HUES6 (cell line): ENCODE results near the gene SYNPO2.
"Not testable (repeated sequence)": the region's sequence is repeated elsewhere in the genome, so short reads cannot be mapped to it uniquely, and the experiment has no call there.

Experiments used
- H3K27ac ChIP-seq: 2 replicates; pipeline ENCODE4 v1.7.0; 2013; ENCODE audit warnings: low read depth, mild to moderate bottlenecking, low read length, inconsistent platforms
- H3K27me3 ChIP-seq: 2 replicates; pipeline ENCODE4 v1.6.1; 2013; ENCODE audit warnings: low read length; ENCODE audit not compliant: control insufficient read depth, insufficient read depth
- H3K36me3 ChIP-seq: 2 replicates; pipeline ENCODE4 v1.6.1; 2013; ENCODE audit warnings: low read length; ENCODE audit not compliant: control insufficient read depth, insufficient read depth
- H3K4me1 ChIP-seq: 2 replicates; pipeline ENCODE4 v1.6.1; 2013; ENCODE audit warnings: low read length; ENCODE audit not compliant: control insufficient read depth, insufficient read depth
- H3K4me3 ChIP-seq: 2 replicates; pipeline ENCODE4 v1.5.1; 2013; ENCODE audit warnings: low read depth, low read length
- H3K9ac ChIP-seq: one replicate; pipeline ENCODE4 v1.6.1; 2013; ENCODE audit warnings: mild to moderate bottlenecking, low read length
- H3K9me3 ChIP-seq: 2 replicates; pipeline ENCODE4 v1.6.1; 2013; ENCODE audit warnings: low read depth, low read length; ENCODE audit not compliant: control insufficient read depth, insufficient read depth

The SYNPO2 gene

DNA sequence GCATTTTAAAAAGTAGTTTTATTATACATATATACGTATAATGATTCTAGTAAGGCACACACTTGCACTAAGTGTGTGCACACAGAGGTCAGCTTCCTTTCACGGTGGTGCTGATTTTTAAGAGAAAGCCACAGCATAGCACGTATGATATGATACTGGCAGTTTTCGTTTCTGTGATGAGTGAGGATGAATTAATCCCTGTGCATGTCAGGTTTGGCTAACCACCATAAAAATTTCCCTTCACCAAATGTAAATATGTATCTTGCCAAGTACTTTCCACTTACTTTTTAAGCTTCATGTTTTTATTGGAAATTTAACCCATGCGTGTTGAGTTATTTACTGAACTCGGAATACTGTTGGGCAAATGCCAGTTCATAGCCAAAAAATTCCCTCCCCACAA lies 84.6 kb downstream of the SYNPO2 start:
- no peak overlapping the region for H3K9ac ChIP-seq
- H3K4me3 ChIP-seq = no peak overlapping the region
- no peak overlapping the region for H3K27ac ChIP-seq
- H3K27me3 ChIP-seq = no peaks in the 10 kb centered on the region
- H3K36me3 ChIP-seq = no peaks in the 10 kb centered on the region
- H3K9me3 ChIP-seq = 0 out of 2 replicates have a peak, but pooled peaks cover 2% of the 10 kb centered on the region
- H3K4me1 ChIP-seq = peaks cover 9% of the 10 kb centered on the region

GRCh38 chr4:118974758-118975157 lies 86.1 kb downstream of the SYNPO2 start:
- H3K27me3 ChIP-seq = no peaks in the 10 kb centered on the region
- H3K4me3 ChIP-seq = no peak overlapping the region
- 0 out of 2 replicates have a peak, but pooled peaks cover 2% of the 10 kb centered on the region for H3K9me3 ChIP-seq
- H3K9ac ChIP-seq = no peak overlapping the region
- H3K4me1 ChIP-seq = no peaks in the 10 kb centered on the region
- no peaks in the 10 kb centered on the region for H3K36me3 ChIP-seq
- H3K27ac ChIP-seq = no peak overlapping the region

DNA sequence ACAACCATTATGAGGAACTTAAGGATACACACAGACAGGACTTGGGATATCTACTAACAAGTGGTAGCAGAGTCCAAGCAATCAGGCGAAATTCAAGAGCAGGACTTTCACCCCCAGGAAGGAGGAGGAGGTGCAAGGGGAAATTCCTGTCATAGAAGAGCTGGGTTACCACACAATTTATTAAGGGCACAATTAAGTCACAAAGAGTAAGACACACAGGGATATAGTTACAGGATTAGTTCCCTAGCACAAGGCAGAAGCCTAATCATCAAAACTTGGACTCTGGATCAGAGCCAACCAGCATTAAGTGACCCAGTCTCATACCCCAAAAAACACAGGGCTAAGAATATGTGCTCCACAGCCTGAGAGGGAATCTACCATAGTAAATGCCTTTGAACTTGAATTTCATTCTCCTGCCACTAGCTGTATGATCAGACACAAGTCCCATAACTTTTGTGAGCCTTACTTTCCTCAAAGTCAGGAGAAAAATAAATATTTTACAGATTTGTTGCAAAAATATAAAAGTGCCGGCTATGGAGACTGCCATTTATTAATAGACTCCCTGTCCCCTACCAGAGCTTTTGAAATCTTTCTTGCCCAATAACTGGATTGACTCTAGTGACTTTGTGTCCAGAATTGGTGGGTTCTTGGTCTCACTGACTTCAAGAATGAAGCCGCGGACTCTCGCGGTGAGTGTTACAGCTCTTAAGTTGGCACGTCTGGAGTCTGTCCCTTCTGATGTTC lies 87.0 kb downstream of the SYNPO2 start:
- no peak overlapping the region for H3K4me3 ChIP-seq
- no peak overlapping the region for H3K9ac ChIP-seq
- 0 out of 2 replicates have a peak, but pooled peaks cover 2% of the 10 kb centered on the region for H3K9me3 ChIP-seq
- no peaks in the 10 kb centered on the region for H3K4me1 ChIP-seq
- no peaks in the 10 kb centered on the region for H3K27me3 ChIP-seq
- no peaks in the 10 kb centered on the region for H3K36me3 ChIP-seq
- no peak overlapping the region for H3K27ac ChIP-seq

GRCh38 chr4:118976193-118976560 lies 87.5 kb downstream of the SYNPO2 start:
- H3K27me3 ChIP-seq, H3K9ac ChIP-seq, H3K27ac ChIP-seq, H3K4me1 ChIP-seq, H3K36me3 ChIP-seq, H3K9me3 ChIP-seq, H3K4me3 ChIP-seq: not testable (repeated sequence)

GRCh38 chr4:118977100-118977499 lies 88.4 kb downstream of the SYNPO2 start:
- not testable (repeated sequence) for H3K27ac ChIP-seq, H3K9ac ChIP-seq, H3K4me3 ChIP-seq, H3K9me3 ChIP-seq, H3K27me3 ChIP-seq, H3K4me1 ChIP-seq, H3K36me3 ChIP-seq

- Histone ChIP-seq H3K27me3 (no peaks in the 10 kb centered on the region), H3K36me3 (no peaks in the 10 kb centered on the region), H3K9me3 (0 out of 2 replicates have a peak, but pooled peaks cover 2% of the 10 kb centered on the region), H3K9ac (no peak overlapping the region), H3K4me1 (peaks cover 10% of the 10 kb centered on the region), H3K27ac (no peak overlapping the region), H3K4me3 (no peak overlapping the region)
These were observed 91.1 kb downstream of the SYNPO2 start for GRCh38 chr4:118979712-118980111.

DNA sequence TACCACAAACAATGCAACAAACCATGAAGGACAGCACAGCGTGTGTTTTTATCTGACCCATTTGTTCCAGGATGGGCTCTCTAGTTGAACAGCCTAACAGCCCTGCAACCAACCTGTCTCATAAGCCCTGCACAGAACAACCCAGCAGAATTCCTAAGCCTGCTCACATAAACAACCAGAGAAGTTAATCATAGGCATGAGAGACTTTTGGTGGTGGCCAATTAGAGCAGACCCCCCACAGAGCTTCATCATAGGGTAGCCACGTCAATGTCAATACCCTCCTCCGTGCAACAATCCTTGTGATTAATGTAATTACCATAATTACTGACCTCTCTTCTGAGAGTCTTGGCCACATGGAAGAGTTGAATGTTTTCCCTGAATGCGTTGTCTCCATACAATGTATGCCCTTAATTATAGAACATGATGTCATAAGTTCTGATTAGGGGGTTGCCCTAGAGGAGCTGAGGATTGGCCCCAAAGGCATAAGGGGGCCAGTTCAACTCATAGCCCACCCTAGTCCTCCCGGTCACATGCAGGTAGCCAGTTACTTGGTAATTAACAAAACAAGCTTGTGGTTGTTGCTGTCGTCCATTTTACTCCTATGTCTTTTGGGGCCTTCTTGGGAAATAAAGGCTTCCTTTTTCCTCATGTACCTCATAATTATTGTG lies 92.7 kb downstream of the SYNPO2 start:
- no peak overlapping the region for H3K27ac ChIP-seq
- H3K27me3 ChIP-seq = no peaks in the 10 kb centered on the region
- peaks cover 10% of the 10 kb centered on the region for H3K4me1 ChIP-seq
- no peak overlapping the region for H3K9ac ChIP-seq
- no peaks in the 10 kb centered on the region for H3K36me3 ChIP-seq
- H3K4me3 ChIP-seq = no peak overlapping the region
- H3K9me3 ChIP-seq = 0 out of 2 replicates have a peak, but pooled peaks cover 2% of the 10 kb centered on the region

GRCh38 chr4:118981839-118982381 lies 93.3 kb downstream of the SYNPO2 start:
- H3K27ac ChIP-seq = no peak overlapping the region
- H3K9me3 ChIP-seq = 0 out of 2 replicates have a peak, but pooled peaks cover 2% of the 10 kb centered on the region

DNA sequence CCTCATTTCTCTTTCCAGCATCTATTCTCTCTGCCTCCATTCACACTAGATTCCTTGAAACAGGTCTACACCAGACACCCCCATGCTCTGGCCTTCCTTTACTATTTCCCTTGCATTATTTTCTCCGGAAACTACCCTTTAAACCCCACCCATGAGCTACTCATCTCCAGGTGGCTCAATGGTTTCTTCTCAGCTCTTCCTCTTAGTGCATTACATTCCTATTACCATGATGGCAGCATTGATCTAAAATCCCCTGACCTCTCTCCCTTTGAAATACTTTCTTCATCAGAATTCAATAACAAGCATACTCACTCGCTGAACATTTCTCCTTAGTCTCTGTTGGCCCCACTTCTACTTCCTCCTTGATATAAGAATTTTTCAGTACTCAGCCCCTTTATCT lies 94.6 kb downstream of the SYNPO2 start:
- Histone ChIP-seq H3K27me3 (no peaks in the 10 kb centered on the region), H3K9ac (no peak overlapping the region), H3K9me3 (no peaks in the 10 kb centered on the region), H3K27ac (no peak overlapping the region), H3K4me1 (peaks cover 10% of the 10 kb centered on the region), H3K4me3 (no peak overlapping the region), H3K36me3 (no peaks in the 10 kb centered on the region)

More at GRCh38 chr4:118981839-118982381, 93.3 kb downstream of the SYNPO2 start:
- H3K9ac ChIP-seq = no peak overlapping the region
- H3K27me3 ChIP-seq = no peaks in the 10 kb centered on the region
- H3K4me3 ChIP-seq = no peak overlapping the region
- H3K36me3 ChIP-seq = no peaks in the 10 kb centered on the region
- H3K4me1 ChIP-seq = peaks cover 10% of the 10 kb centered on the region

DNA sequence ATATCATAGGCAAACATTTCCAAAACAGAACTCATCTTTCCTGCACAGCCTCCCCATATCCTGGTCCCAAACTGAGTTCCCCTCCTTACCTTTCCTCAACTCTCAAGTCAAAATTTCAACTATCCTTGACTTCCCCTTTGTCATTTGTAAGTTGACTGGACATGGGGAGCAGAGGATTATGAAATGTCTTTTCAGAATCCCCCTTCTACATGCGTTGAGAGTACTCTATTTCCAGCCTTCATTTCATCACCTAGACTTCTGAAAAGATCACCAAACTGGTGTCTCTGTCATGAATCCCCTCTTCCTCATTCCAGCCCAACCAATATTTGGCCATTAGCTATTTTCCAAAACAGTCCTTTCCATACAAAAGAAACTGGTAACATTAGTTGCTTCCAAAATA lies 95.2 kb downstream of the SYNPO2 start:
- H3K9ac ChIP-seq = no peak overlapping the region
- peaks cover 10% of the 10 kb centered on the region for H3K4me1 ChIP-seq

More for the DNA sequence above, 95.2 kb downstream of the SYNPO2 start:
- Histone ChIP-seq H3K27me3 (no peaks in the 10 kb centered on the region), H3K27ac (no peak overlapping the region), H3K9me3 (no peaks in the 10 kb centered on the region), H3K4me3 (no peak overlapping the region), H3K36me3 (no peaks in the 10 kb centered on the region)
